NOMO-1 treated with dmso at 0.1 percent for 144 hours (cell line): ENCODE measurements around the gene ATPAF1.

Source experiments
- DNase-seq: peaks from one replicate; lab custom pipeline; 2025; ENCODE audit not compliant: unreplicated experiment; lab: John Stamatoyannopoulos, UW

ATPAF1 gene

GRCh38 chr1:46596036-46596435 is 72.1 kb downstream of the ATPAF1 start:
- no peak for DNase-seq

- peak; percentile 46 for DNase-seq
Observed at GRCh38 chr1:46595127-46595526, 73.0 kb downstream of the ATPAF1 start.

GRCh38 chr1:46594063-46594462 is 74.1 kb downstream of the ATPAF1 start:
- DNase-seq, result no peak

GRCh38 chr1:46592823-46593222 is 75.3 kb downstream of the ATPAF1 start:
- no peak for DNase-seq

GRCh38 chr1:46589529-46589928 is 78.6 kb downstream of the ATPAF1 start:
- DNase-seq, result no peak

GRCh38 chr1:46587069-46587468 is 81.1 kb downstream of the ATPAF1 start:
- peak; percentile 78 for DNase-seq

GRCh38 chr1:46585312-46585938 is 82.7 kb downstream of the ATPAF1 start:
- DNase-seq, result no peak

- DNase-seq, result no peak
Observed at GRCh38 chr1:46583494-46583893, 84.7 kb downstream of the ATPAF1 start.

- no peak for DNase-seq
Observed at GRCh38 chr1:46582972-46583371, 85.2 kb downstream of the ATPAF1 start.
